Endothelial cell of umbilical vein (primary cell): ENCODE results near the gene MRPS35. TPM values are rescaled to one million over a fixed set of nuclear protein-coding genes. Genes with fewer than 3 reads are reported as not detected.

Experiments used
- BruUV-seq: library from RNA; stranded (reverse); fragments of 400-500 nt; replicated peaks from 2 replicates; lab custom pipeline; 2021; lab: Mats Ljungman, UMichigan
- CTCF ChIA-PET: fragments of 300-600, 350-600 bp; sonication (Branson Sonifier 250); formaldehyde crosslinking; loops from one replicate; lab custom pipeline; 2021; ENCODE audit warnings: antibody characterized with exemption, inconsistent platforms; lab: Charles Lee
- POLR2A ChIA-PET: fragments of 300-600, 350-600 bp; sonication (Branson Sonifier 250); formaldehyde crosslinking; loops from one replicate; lab custom pipeline; 2021; ENCODE audit warnings: antibody characterized with exemption, inconsistent platforms; lab: Charles Lee
- DNase-seq: peaks from one replicate; pipeline ENCODE4 v3.0.0-alpha.2; 2011; ENCODE audit warnings: low read depth, low spot score
- FAIRE-seq: peaks from 2 replicates; lab custom pipeline; 2011; peaks lifted over from hg19 to GRCh38; lab: Jason Lieb, UNC
- H2AFZ ChIP-seq: 2 replicates; pipeline ENCODE4 v1.6.0; 2012; ENCODE audit warnings: low read depth, low read length, control low read depth, inconsistent platforms
- H3K27ac ChIP-seq: 2 replicates; pipeline ENCODE4 v1.5.1; 2011; ENCODE audit warnings: low read depth, mild to moderate bottlenecking, control low read depth, low read length, moderate library complexity; ENCODE audit not compliant: insufficient read depth
- H3K27me3 ChIP-seq, 2 experiments: 2 replicates each; pipeline versions ENCODE4 v1.6.0 to v1.6.1; 2011; ENCODE audit warnings: low read length in 2 of 2, mixed read lengths in 1 of 2; ENCODE audit not compliant: control insufficient read depth in 2 of 2, insufficient read depth in 2 of 2
- H3K36me3 ChIP-seq, 2 experiments: 2 replicates in 1 of 2; 3 replicates in 1 of 2; pipeline ENCODE4 v1.5.1; 2011; ENCODE audit warnings: low read length in 2 of 2, mild to moderate bottlenecking in 1 of 2, moderate library complexity in 1 of 2; ENCODE audit not compliant: control insufficient read depth in 2 of 2, insufficient read depth in 2 of 2; ENCODE audit errors: extremely low read depth in 1 of 2
- H3K4me1 ChIP-seq: 3 replicates; pipeline ENCODE4 v1.5.1; 2011; ENCODE audit warnings: mild to moderate bottlenecking, low read length; ENCODE audit not compliant: control insufficient read depth, insufficient read depth; ENCODE audit errors: extremely low read depth
- H3K4me2 ChIP-seq: 2 replicates; pipeline ENCODE4 v1.6.1; 2011; ENCODE audit warnings: low read length, control low read depth, mixed read lengths; ENCODE audit not compliant: insufficient read depth
- H3K4me3 ChIP-seq, 3 experiments: fragments of 200-600 bp in 1 of 3; sonication (generic), shearing (Covaris generic) in 1 of 3; replicated peaks in 1 of 3; 2 replicates each; pipeline ENCODE4 v1.5.1; 2011 to 2016; ENCODE audit warnings: control low read depth in 3 of 3, low read length in 3 of 3, mild to moderate bottlenecking in 2 of 3, inconsistent platforms in 1 of 3, low read depth in 1 of 3, moderate library complexity in 1 of 3; ENCODE audit not compliant: insufficient read depth in 1 of 3
- H3K79me2 ChIP-seq: 2 replicates; pipeline ENCODE4 v1.6.0; 2012; ENCODE audit warnings: low read length, inconsistent platforms; ENCODE audit not compliant: control insufficient read depth, insufficient read depth
- H3K9ac ChIP-seq: replicated peaks from 2 replicates; pipeline ENCODE3; 2011; ENCODE audit warnings: low read length, control low read depth; ENCODE audit not compliant: insufficient read depth; ENCODE audit errors: extremely low read depth
- H3K9me1 ChIP-seq: replicated peaks from 3 replicates; pipeline ENCODE4 v1.6.0; 2011; ENCODE audit warnings: mild to moderate bottlenecking, low read length; ENCODE audit not compliant: control insufficient read depth, insufficient read depth; ENCODE audit errors: extremely low read depth
- H3K9me3 ChIP-seq: replicated peaks from 2 replicates; pipeline ENCODE4 v1.5.1; 2012; ENCODE audit warnings: low read length, inconsistent platforms; ENCODE audit not compliant: control insufficient read depth, insufficient read depth
- H4K20me1 ChIP-seq: replicated peaks from 2 replicates; pipeline ENCODE3; 2011; ENCODE audit warnings: mild to moderate bottlenecking, low read length; ENCODE audit not compliant: control insufficient read depth, insufficient read depth; ENCODE audit errors: extremely low read depth
- FOS ChIP-seq: IDR thresholded peaks from 2 replicates; pipeline ENCODE4 v1.6.1; 2011; ENCODE audit warnings: mild to moderate bottlenecking, low read length, moderate library complexity, borderline replicate concordance; ENCODE audit not compliant: insufficient read depth
- GATA2 ChIP-seq: IDR thresholded peaks from 2 replicates; pipeline ENCODE4 v1.7.0; 2011; ENCODE audit warnings: low read depth, mild to moderate bottlenecking, moderate library complexity, mixed read lengths, low read length; ENCODE audit not compliant: insufficient read length, insufficient read depth
- MAX ChIP-seq: IDR thresholded peaks from 2 replicates; pipeline ENCODE4 v1.6.1; 2011; ENCODE audit not compliant: insufficient read depth, insufficient read length
- MYC ChIP-seq: IDR thresholded peaks from one replicate; pipeline ENCODE4 v1.6.1; 2011; ENCODE audit warnings: mild to moderate bottlenecking, low read depth, low read length
- POLR2AphosphoS5 ChIP-seq: IDR thresholded peaks from 2 replicates; pipeline ENCODE4 v1.6.1; 2012; ENCODE audit warnings: low read depth, mild to moderate bottlenecking, control low read depth, low read length, moderate library complexity; ENCODE audit not compliant: insufficient read depth
- dilution Hi-C: fragments of 300-500 bp; cut with MboI; formaldehyde crosslinking; loops from one replicate; pipeline ENCODE4 v1.15.0; 2019; ENCODE audit warnings: low sequenced_read_pairs; ENCODE audit not compliant: extremely low pct_ligation_motif_present
- intact Hi-C: fragments of 100-400 bp; cut with micrococcal nuclease; formaldehyde crosslinking; loops from one replicate; pipeline ENCODE4 v1.10.0; 2022
- polyA plus RNA-seq, 4 experiments: library from polyadenylated mRNA; depleted of rRNA in 3 of 4; stranded (reverse) in 3 of 4; unstranded in 1 of 4; fragments of >200 nt; gene quantifications; 2 replicates each; pipeline versions ENCODE4 v1.2.1 to v1.2.3, GENCODE V29; 2011 to 2012; ENCODE audit warnings: missing spikeins in 1 of 4
- total RNA-seq: library from RNA; stranded (reverse); gene quantifications from 2 replicates; pipeline ENCODE4 v1.2.3, GENCODE V29; 2021
- TF ChIP-seq, protein P1 (sequence below), 2 donors: IDR thresholded peaks; 1 replicate in 1 of 2; 2 replicates in 1 of 2; pipeline ENCODE4 v1.5.1; 2011; ENCODE audit warnings: low read length in 2 of 2, mild to moderate bottlenecking in 2 of 2, moderate library complexity in 2 of 2, control low read depth in 1 of 2, inconsistent platforms in 1 of 2, low read depth in 1 of 2; ENCODE audit not compliant: insufficient read depth in 1 of 2; ENCODE audit errors: extremely low read depth in 1 of 2

Gene MRPS35
- total and polyA plus RNA-seq, 2 donors (not counting 3 experiments of a cell fraction or from before 2014, with no cell fraction given), result 22.7 to 38.6 TPM

- dilution Hi-C loops (no loop called here), intact Hi-C loops (no loop called here)
- Histone ChIP-seq H3K9me1 (no peaks in the 10 kb centered on the region), H2AFZ (no peak overlapping the region), H3K9ac (no peak overlapping the region), H3K27me3 (no peaks in the 10 kb centered on the region), H4K20me1 (no peaks in the 10 kb centered on the region), H3K79me2 (no peaks in the 10 kb centered on the region), H3K4me3 (no peak overlapping the region), H3K4me1 (no peaks in the 10 kb centered on the region), H3K36me3 (peaks cover 18 to 21% of the 10 kb centered on the region in 2 experiments), H3K9me3 (no peaks in the 10 kb centered on the region), H3K4me2 (no peak overlapping the region), H3K27ac (no peak overlapping the region)
- DNase-seq, result no peak
- CTCF ChIA-PET, result interaction anchor here (1.6 to 3.2 kb wide), 2 partner anchors 9 to 11 kb away, joined by 5 to 6 read pairs; no protein-coding TSS in a partner anchor
- no TSS peak for BruUV-seq
- POLR2A ChIA-PET, result no interaction called here
- TF ChIP-seq, protein P1, sequence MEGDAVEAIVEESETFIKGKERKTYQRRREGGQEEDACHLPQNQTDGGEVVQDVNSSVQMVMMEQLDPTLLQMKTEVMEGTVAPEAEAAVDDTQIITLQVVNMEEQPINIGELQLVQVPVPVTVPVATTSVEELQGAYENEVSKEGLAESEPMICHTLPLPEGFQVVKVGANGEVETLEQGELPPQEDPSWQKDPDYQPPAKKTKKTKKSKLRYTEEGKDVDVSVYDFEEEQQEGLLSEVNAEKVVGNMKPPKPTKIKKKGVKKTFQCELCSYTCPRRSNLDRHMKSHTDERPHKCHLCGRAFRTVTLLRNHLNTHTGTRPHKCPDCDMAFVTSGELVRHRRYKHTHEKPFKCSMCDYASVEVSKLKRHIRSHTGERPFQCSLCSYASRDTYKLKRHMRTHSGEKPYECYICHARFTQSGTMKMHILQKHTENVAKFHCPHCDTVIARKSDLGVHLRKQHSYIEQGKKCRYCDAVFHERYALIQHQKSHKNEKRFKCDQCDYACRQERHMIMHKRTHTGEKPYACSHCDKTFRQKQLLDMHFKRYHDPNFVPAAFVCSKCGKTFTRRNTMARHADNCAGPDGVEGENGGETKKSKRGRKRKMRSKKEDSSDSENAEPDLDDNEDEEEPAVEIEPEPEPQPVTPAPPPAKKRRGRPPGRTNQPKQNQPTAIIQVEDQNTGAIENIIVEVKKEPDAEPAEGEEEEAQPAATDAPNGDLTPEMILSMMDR (IDR thresholded peaks at IDR 0.05; ENCODE audit: extremely low read depth in 1 of 2, insufficient read depth in 1 of 2, low read depth in 1 of 2, low read length in 2 of 2), result no peak
- TF ChIP-seq POLR2AphosphoS5, result no peak
- TF ChIP-seq MAX, result no peak
- TF ChIP-seq FOS, result no peak
- TF ChIP-seq GATA2, result no peak
- no peak for TF ChIP-seq MYC
- peak; percentile 24 for FAIRE-seq
These were observed 14.9 kb upstream of the MRPS35 start for GRCh38 chr12:27695556-27696292.
